Testis (tissue), 2 donors: ENCODE results near the gene FBLN5.

ENCODE experiments used
- CTCF ChIP-seq, 3 experiments: fragments of 450-650 bp in 2 of 3; fragments of 200-600 bp in 1 of 3; sonication (generic) in 1 of 3; IDR thresholded peaks; one replicate each; pipeline ENCODE4 v1.5.1; 2016 to 2019; ENCODE audit warnings: antibody characterized with exemption in 3 of 3, mild to moderate bottlenecking in 2 of 3, moderate library complexity in 1 of 3
- POLR2A ChIP-seq: fragments of 450-650 bp; IDR thresholded peaks from one replicate; pipeline ENCODE4 v1.6.1; 2017; ENCODE audit warnings: antibody characterized with exemption, mild to moderate bottlenecking, moderate library complexity

- TF ChIP-seq POLR2A (no peak), CTCF (IDR thresholded peaks at IDR 0.05) (no peak)
Observed at GRCh38 chr14:91935586-91935985, 11.9 kb downstream of the FBLN5 start.
